CD4-positive, alpha-beta T cell treated with Interleukin-4 for 1 hour (primary cell): ENCODE results near the gene ISOC1.

ENCODE experiments used
- DNase-seq, 2 donors: peaks; one replicate each; pipeline ENCODE4 v3.0.0-alpha.2; 2020 to 2022

ISOC1 gene

DNA sequence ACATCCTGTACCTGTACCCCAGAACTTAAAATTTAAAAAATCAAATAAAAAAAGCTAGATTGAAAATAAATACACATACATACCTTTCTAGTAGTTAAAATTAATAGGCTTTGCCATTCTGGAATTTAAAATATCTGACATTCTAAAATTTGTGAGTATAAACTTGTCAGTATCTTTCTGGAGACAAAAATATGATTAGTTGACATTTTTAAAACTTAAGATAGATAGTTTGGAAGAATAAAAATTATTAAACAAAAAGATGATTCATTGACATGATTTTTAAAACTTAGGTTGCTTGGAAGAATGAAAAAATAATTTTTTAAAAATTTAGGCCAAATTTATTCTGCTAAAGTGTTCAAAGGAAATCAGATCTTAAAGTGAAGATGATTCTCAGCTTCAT lies 43.1 kb downstream of the ISOC1 start:
- no peak for DNase-seq

DNA sequence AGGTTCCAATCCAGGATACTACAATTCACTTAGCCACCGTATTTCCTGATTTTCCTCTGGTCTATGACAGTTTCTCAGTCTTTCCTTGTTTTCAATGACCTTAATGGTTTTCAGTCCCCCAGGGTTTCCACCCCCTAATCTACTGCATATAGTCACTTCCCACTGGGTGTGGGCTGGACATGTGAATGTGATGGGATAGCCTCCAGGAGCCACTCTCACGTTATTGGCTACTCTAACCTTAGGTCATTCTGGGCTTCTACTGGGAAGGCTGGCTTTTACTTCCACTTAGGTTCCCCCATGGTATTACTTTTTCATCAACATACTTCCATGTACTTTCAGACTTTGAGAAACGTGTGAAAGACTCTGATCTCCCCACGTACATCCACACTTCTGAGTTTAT lies 46.5 kb downstream of the ISOC1 start:
- DNase-seq = no peak

DNA sequence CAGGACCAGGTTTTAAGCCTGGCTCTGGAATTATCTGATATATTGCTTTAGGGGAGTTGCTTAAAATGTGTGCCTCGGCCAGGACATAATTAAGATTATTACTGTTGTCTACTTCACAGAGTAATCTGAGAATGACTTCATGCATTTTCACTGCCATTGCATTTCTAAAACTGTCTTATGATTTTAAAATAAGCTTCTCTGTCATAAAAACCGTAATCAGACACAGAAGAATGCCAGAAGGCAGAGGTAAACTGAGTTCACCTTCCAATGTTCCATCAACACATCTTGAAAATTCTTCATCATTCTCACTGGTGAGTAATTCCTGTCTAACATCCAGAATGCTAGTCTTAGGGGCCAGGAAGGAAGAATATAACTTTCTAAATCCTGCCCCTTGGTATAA lies 47.1 kb downstream of the ISOC1 start:
- no peak for DNase-seq

DNA sequence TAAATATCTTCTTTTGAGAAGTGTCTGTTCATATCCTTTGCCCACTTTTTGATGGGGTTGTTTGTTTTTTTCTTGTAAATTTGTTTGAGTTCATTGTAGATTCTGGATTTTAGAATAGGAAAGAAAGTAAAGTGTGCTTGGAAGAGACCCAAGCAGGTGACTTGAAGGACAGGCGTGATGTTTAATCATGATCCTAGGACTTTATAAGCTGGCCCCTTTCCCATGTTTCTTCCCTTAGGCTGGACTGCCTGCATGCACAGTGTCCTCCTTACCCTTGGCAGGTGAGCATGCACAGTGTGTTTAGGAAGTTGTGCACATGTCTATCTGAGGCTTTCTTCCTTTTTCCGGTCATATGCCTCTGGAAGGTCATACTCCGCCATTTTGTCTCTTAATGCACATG lies 61.3 kb downstream of the ISOC1 start:
- DNase-seq = no peak

DNA sequence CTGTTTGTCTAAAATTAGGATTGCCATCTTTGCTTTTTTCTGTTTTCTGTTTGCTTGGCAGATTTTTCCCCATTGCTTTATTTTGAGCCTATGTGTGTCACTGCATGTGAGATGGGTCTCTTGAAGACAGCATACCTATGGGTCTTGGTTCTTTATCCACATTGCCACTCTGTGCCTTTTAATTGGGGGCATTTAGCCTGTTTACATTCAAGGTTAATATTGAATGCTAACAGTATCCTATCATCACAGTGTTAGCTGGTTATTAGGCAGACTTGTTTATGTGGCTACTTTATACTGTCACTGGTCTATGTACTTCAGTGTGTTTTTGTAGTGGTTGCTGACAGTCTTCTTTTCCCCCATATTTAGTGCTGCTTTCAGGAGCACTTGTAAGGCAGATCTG lies 67.3 kb downstream of the ISOC1 start:
- no peak for DNase-seq
